Thyroid gland (tissue), 4 donors: ENCODE measurements around the gene BATF2. TPM values are rescaled to one million over a fixed set of nuclear protein-coding genes. Genes with fewer than 3 reads are reported as not detected.

Experiments used
- DNase-seq, 2 donors: peaks; one replicate each; pipeline ENCODE4 v3.0.0-alpha.2; 2019
- H3K27ac ChIP-seq, 3 donors: fragments of 200-600 bp; sonication (generic); 1 replicate in 2 of 3; 2 replicates in 1 of 3; pipeline ENCODE4 v1.5.1; 2016 to 2019; ENCODE audit warnings: mild to moderate bottlenecking in 1 of 3, moderate library complexity in 1 of 3
- H3K27me3 ChIP-seq: fragments of 200-600 bp; sonication (generic); one replicate; pipeline ENCODE4 v1.5.1; 2019
- H3K36me3 ChIP-seq, 2 donors: fragments of 200-600 bp; sonication (generic); one replicate each; pipeline ENCODE4 v1.5.1; 2016 to 2019
- H3K4me1 ChIP-seq, 2 donors: fragments of 200-600 bp; sonication (generic); one replicate each; pipeline ENCODE4 v1.5.1; 2017 to 2019
- H3K4me3 ChIP-seq, 3 donors: fragments of 200-600 bp; sonication (generic); replicated peaks in 1 of 3; 1 replicate in 2 of 3; 2 replicates in 1 of 3; pipeline ENCODE4 v1.5.1; 2016; ENCODE audit warnings: mild to moderate bottlenecking in 1 of 3
- H3K9me3 ChIP-seq: fragments of 200-600 bp; sonication (generic); one replicate; pipeline ENCODE4 v1.5.1; 2017
- CTCF ChIP-seq, 6 experiments: fragments of 200-600 bp in 3 of 6; fragments of 450-650 bp in 3 of 6; sonication (generic) in 3 of 6; IDR thresholded peaks; one replicate each; pipeline ENCODE4 v1.5.1; 2016 to 2019; ENCODE audit warnings: antibody characterized with exemption in 6 of 6, mild to moderate bottlenecking in 2 of 6, inconsistent platforms in 1 of 6, moderate library complexity in 1 of 6
- POLR2A ChIP-seq, 2 donors: fragments of 450-650 bp; IDR thresholded peaks; one replicate each; pipeline ENCODE4 v1.6.1; 2017; ENCODE audit warnings: antibody characterized with exemption in 2 of 2, mild to moderate bottlenecking in 2 of 2, moderate library complexity in 1 of 2
- WGBS, 2 donors: methylation state at CpG; one replicate each; pipeline ENCODE4 v1.1.5; 2017; 5-methylcytosine and 5-hydroxymethylcytosine counted together
- intact Hi-C: fragments of 100-400 bp; cut with DNase I; formaldehyde crosslinking; loops from one replicate; pipeline ENCODE4 v1.15.1; 2023
- total RNA-seq, 4 donors: library from RNA; depleted of rRNA; stranded (reverse); fragments of >200 nt; gene quantifications; one replicate each; pipeline ENCODE4 v1.2.3, GENCODE V29; 2016

Gene BATF2
- total RNA-seq, 4 donors from 2014 or later = 1.2 to 9.1 (median 2.3) TPM

DNA sequence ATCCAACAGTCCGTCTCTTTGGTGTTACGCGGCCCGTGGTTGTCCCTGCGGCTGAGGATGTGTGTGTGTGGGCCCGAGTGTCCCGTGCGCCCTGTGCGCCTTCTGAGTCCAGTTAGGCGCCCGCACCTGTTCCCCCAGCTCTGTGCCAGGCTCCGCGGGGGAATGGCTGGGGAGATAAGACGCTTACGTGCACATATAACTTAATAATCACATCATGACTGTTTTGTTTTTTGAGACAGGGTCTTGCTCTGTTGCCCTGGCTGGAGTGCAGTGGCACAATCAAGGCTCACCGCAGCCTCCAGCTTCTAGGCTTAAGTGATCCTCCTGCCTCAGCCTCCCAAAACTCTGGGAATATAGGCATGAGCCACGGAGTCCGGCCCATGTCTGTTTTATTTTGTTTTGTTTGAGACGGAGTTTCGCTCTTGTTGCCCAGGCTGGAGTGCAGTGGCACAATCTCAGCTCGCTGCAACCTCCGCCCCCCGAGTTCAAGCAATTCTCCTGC is 18.0 kb upstream of the BATF2 start:
- Histone ChIP-seq H3K36me3 (peaks cover under 1 to 8% of the 10 kb centered on the region in 2 donors), H3K27me3 (no peaks in the 10 kb centered on the region), H3K4me1 (peaks cover 11 to 13% of the 10 kb centered on the region in 2 donors), H3K9me3 (no peaks in the 10 kb centered on the region), H3K4me3 (peak overlapping the region; percentile 78 to 89 (median 87)), H3K27ac (peak overlapping the region; percentile 94 to 99 (median 95))
- intact Hi-C loops = loop anchor here (2.0 to 10.0 kb wide), 3 partner anchors 70 to 102 kb away; partner anchors contain the start of genes CDCA5, TM7SF2, ZFPL1 and ZNHIT2
- TF ChIP-seq CTCF (IDR thresholded peaks at IDR 0.05) (no peak), POLR2A (IDR thresholded peaks at IDR 0.05) (no peak)
- WGBS, 2 donors = 38 to 72% methylated on average over 10 to 21 of the region's 23 CpGs
- no peak for DNase-seq

- no peak for TF ChIP-seq POLR2A (IDR thresholded peaks at IDR 0.05)
- peak; percentile 28 to 92 (median 79) for TF ChIP-seq CTCF (IDR thresholded peaks at IDR 0.05)
- DNase-seq = peak; percentile 86 to 90
- Histone ChIP-seq H3K27me3 (no peaks in the 10 kb centered on the region), H3K27ac (peak within 1 kb of the TSS; percentile 94 to 99 (median 95)), H3K4me3 (peak within 1 kb of the TSS; percentile 78 to 89 (median 87)), H3K4me1 (peaks cover 11 to 13% of the 10 kb centered on the region in 2 donors), H3K9me3 (no peaks in the 10 kb centered on the region), H3K36me3 (peaks cover 0 to 8% of the 10 kb centered on the region in 2 donors)
- intact Hi-C loops = loop anchor here (2.0 to 10.0 kb wide), 2 partner anchors 71 to 101 kb away; partner anchors contain the start of genes CDCA5, TM7SF2, ZFPL1 and ZNHIT2
- 0% methylated on average over 14 of the region's 96 CpGs; no CpG with 5 or more reads in 1 of the 2 donors for WGBS, 2 donors
These were observed 17.3 kb upstream of the BATF2 start, which contains the start of gene ARL2 for GRCh38 chr11:65013888-65014725. Gene ARL2 (plus strand): TSS chr11:65014160. CDS start chr11:65014208, 48 bp downstream.

DNA sequence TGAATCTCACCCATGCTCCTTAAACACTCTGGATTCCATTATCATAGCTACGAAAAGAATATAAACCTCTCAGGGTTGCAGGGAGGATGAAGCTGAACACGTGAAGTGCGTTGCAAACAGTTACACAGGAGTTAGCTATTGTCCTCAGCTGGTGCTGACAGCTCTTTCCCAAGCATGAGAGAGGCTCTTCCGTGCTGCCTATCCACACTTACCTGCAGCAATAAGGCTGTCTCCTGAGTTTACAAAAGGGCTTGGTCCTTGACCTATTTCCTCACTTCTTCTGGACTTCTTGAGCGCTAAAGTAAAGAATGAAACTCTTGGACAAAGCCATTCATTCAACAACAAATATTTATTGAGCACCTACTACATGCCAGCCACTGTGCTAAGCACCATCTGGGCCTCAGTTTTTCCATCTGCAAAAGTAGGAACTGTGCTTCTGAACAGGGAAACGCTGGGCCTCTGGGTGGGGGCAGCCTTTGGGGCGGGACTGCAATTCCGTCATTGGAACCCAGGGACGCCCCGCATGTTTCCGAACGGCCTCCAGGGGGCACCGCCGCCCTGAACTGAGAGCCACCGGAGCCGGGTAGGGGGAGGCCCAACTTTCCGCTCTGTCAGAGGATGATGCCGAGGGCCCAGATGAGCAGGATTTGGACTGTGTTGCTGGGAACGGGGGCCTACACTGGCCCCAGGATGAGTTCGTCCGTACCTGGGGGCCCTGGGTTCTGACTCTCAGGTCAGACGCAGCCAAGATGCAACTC is 16.5 kb upstream of the BATF2 start:
- Histone ChIP-seq H3K27ac (peak overlapping the region; percentile 94 to 99 (median 95)), H3K4me3 (peak overlapping the region; percentile 78 to 89 (median 87)), H3K4me1 (peaks cover 11 to 13% of the 10 kb centered on the region in 2 donors), H3K27me3 (no peaks in the 10 kb centered on the region), H3K36me3 (peaks cover 0 to 2% of the 10 kb centered on the region in 2 donors), H3K9me3 (no peaks in the 10 kb centered on the region)
- TF ChIP-seq POLR2A (IDR thresholded peaks at IDR 0.05) (peak in 1 of 2 donors; percentile 59), CTCF (IDR thresholded peaks at IDR 0.05) (peak; percentile 50 to 82 (median 68))
- WGBS, 2 donors = 19 to 36% methylated on average over 5 to 13 of the region's 22 CpGs
- DNase-seq = peak; percentile 87 to 89
- intact Hi-C loops = loop anchor here (10.0 kb wide), 1 partner anchor 101 kb away; the partner anchor contains the start of genes TM7SF2 and ZNHIT2

DNA sequence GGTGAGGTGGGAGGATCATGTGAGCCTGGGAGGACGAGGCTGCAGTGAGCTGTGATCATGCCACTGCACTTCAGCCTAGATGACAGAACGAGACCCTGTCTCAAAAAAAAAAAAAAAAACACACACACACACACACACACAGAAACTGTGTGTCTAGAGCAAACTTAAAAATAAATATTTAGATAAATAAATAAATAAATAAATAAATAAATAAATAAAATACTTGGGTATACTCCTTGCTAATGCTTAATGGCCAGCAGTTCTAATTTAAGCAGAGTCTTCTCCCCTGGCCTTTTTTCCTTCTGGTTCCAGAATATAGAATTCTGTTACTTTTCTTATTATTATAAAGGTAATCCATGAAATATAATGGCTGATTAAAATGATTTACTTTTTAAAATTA is 12.1 kb upstream of the BATF2 start:
- Histone ChIP-seq H3K4me3 (no peak overlapping the region), H3K36me3 (no peaks in the 10 kb centered on the region), H3K27ac (no peak overlapping the region), H3K9me3 (no peaks in the 10 kb centered on the region), H3K4me1 (peaks cover 4 to 5% of the 10 kb centered on the region in 2 donors), H3K27me3 (no peaks in the 10 kb centered on the region)
- TF ChIP-seq CTCF (IDR thresholded peaks at IDR 0.05) = no peak
- TF ChIP-seq POLR2A (IDR thresholded peaks at IDR 0.05) = no peak
- WGBS, 2 donors = 83 to 90% methylated on average over 2 of the region's 2 CpGs
- intact Hi-C loops = no loop called here
- DNase-seq = no peak
